Measurements from ENCODE around the gene SCGB1C2. TPM values are rescaled to one million over a fixed set of nuclear protein-coding genes. Genes with fewer than 3 reads are reported as not detected.

SCGB1C2 gene
- total and polyA plus RNA-seq, 12 donors: not detected

- no peak overlapping the region for H3K27ac ChIP-seq
- 85 to 93% (median 91%) methylated on average over 19 of the region's 19 CpGs for WGBS, 4 donors
- no peak for DNase-seq
- intact Hi-C loops (cut with DNase I): no loop called here
- H3K36me3 ChIP-seq (replicated peaks in 1 of 2): no peaks in the 10 kb centered on the region
- H3K9me3 ChIP-seq (replicated peaks in 1 of 3): no peaks in the 10 kb centered on the region
- no peak overlapping the region for H3K4me3 ChIP-seq
- no peaks in the 10 kb centered on the region for H3K27me3 ChIP-seq
- H3K4me1 ChIP-seq (replicated peaks in 1 of 2): no peaks in the 10 kb centered on the region
- TF ChIP-seq POLR2A (IDR thresholded peaks at IDR 0.05): no peak
- TF ChIP-seq CTCF (IDR thresholded peaks at IDR 0.05): no peak
Observed at GRCh38 chr17:156946-157345, 19.6 kb downstream of the SCGB1C2 start.

- no peaks in the 10 kb centered on the region for H3K9me3 ChIP-seq (replicated peaks in 1 of 3)
- no peak overlapping the region for H3K27ac ChIP-seq
- 83 to 100% (median 94%) methylated on average over 3 to 4 of the region's 4 CpGs for WGBS, 4 donors
- H3K27me3 ChIP-seq: no peaks in the 10 kb centered on the region
- no peak overlapping the region for H3K4me3 ChIP-seq
- intact Hi-C loops (cut with DNase I): no loop called here
- H3K36me3 ChIP-seq (replicated peaks in 1 of 2): no peaks in the 10 kb centered on the region
- TF ChIP-seq CTCF (IDR thresholded peaks at IDR 0.05): no peak
- TF ChIP-seq POLR2A (IDR thresholded peaks at IDR 0.05): no peak
- DNase-seq: no peak
- no peaks in the 10 kb centered on the region for H3K4me1 ChIP-seq (replicated peaks in 1 of 2)
Observed at GRCh38 chr17:157901-158300, 20.5 kb downstream of the SCGB1C2 start.

- TF ChIP-seq CTCF (IDR thresholded peaks at IDR 0.05) (no peak), POLR2A (IDR thresholded peaks at IDR 0.05) (no peak)
- H3K27me3 ChIP-seq: no peaks in the 10 kb centered on the region
- H3K4me1 ChIP-seq (replicated peaks in 1 of 2): no peaks in the 10 kb centered on the region
- H3K27ac ChIP-seq: no peak overlapping the region
- H3K9me3 ChIP-seq (replicated peaks in 1 of 3): no peaks in the 10 kb centered on the region
- no peak overlapping the region for H3K4me3 ChIP-seq
- 96 to 97% (median 96%) methylated on average over 7 of the region's 7 CpGs for WGBS, 4 donors
- no peaks in the 10 kb centered on the region for H3K36me3 ChIP-seq (replicated peaks in 1 of 2)
- DNase-seq: no peak
- intact Hi-C loops (cut with DNase I): no loop called here
Observed at GRCh38 chr17:158379-158778, 21.0 kb downstream of the SCGB1C2 start.

GRCh38 chr17:159609-160008 is 22.2 kb downstream of the SCGB1C2 start:
- H3K4me1 ChIP-seq (replicated peaks in 1 of 2): no peaks in the 10 kb centered on the region
- WGBS, 4 donors: 89 to 96% (median 95%) methylated on average over 15 of the region's 15 CpGs

More at GRCh38 chr17:159609-160008, 22.2 kb downstream of the SCGB1C2 start:
- no peaks in the 10 kb centered on the region for H3K36me3 ChIP-seq (replicated peaks in 1 of 2)
- DNase-seq: no peak
- no peaks in the 10 kb centered on the region for H3K9me3 ChIP-seq (replicated peaks in 1 of 3)
- no peak overlapping the region for H3K27ac ChIP-seq
- intact Hi-C loops (cut with DNase I): loop anchor here (5.0 kb wide), 1 partner anchor 228 kb away; no protein-coding TSS in a partner anchor
- no peak overlapping the region for H3K4me3 ChIP-seq
- TF ChIP-seq CTCF (IDR thresholded peaks at IDR 0.05) (no peak), POLR2A (IDR thresholded peaks at IDR 0.05) (no peak)
- H3K27me3 ChIP-seq: no peaks in the 10 kb centered on the region
